Activated CD8-positive, alpha-beta memory T cell treated with anti-CD3 and anti-CD28 coated beads, Interleukin-2, amount 50 U/mL, for 24 hours (primary cell): Measurements from ENCODE around the gene GRIPAP1.
"Not testable (repeated sequence)": the region's sequence is repeated elsewhere in the genome, so short reads cannot be mapped to it uniquely, and the experiment has no call there.

ENCODE experiments used
- DNase-seq: peaks from one replicate; pipeline ENCODE4 v3.0.0-alpha.2; 2020; ENCODE audit errors: extremely low read depth

Gene GRIPAP1

DNA sequence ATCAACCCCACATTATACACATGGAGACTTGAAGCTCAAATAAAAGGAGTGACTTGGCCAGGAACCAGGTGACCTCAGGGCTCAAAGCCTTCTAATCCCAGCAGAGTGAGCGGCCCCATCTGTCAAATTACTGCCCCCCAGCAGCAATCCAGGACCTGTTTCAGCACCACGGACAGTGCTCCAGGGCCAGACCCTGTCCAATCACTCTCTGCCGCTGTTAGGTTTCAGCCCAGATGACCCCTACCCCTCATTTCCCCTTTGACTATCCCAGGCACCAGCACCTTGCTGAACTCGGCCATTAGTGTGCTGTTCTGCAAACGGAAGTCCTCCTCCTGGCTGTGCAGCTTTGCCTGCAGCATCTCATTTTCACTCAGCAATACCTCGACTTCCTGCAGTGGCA, 5.1 kb downstream of the GRIPAP1 start:
- DNase-seq, result no peak

DNA sequence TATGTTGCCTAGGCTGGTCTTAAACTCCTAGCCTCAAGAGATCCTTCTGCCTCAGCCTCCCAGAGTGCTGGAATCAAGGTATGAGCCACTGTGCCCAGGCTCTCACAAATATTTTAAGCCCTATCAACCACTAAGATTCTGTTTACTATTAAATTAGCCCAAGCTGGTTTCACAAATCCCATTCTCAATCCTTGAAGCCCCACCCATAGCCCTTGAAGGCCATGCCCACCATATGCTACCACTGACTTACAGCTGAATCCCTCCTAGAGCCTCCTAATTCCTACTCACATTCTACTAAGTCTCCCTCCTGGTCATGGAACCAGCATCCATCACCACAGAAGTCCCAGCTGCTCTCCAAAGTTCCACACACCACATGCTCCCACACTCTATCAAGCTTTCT, 9.7 kb downstream of the GRIPAP1 start:
- DNase-seq, result no peak

DNA sequence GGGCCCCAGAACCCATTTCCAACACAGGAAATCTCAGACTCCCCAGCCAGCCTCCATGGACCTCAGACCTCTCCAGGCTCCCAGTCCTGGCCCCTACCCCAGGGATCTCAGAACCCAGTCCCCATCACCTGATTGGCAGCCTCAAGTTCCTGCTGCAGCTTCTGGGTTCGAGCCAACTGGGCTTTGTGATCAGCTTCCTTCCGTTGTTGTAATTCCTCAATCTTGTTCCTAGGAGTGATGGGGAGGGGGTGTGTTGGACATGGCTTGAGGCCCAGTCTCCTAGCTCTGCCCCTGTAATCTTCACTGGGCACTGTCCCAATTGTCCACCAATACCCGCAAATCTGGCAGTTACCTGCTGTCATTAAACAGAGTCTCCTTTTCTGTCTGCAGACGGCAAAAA, 12.6 kb downstream of the GRIPAP1 start:
- no peak for DNase-seq

DNA sequence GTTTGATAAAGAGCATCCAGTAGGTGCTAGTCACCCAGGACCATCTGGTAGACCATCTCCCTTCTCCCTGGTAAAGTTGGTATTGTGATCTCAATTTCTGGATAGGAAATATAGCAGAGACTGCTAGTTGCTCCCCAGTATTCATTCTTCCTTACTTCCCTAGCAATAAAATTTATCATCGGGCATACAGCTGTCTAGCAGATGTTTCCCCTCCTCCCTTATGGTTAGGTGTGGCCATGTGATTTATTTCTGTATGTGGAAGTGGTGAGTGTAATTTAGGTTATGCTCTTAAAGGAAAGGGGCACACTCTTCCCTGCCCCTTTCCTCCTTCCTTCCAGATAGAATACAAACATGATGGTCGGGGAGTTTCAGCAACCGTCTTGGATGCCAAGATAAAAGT, 18.2 kb downstream of the GRIPAP1 start:
- no peak for DNase-seq

DNA sequence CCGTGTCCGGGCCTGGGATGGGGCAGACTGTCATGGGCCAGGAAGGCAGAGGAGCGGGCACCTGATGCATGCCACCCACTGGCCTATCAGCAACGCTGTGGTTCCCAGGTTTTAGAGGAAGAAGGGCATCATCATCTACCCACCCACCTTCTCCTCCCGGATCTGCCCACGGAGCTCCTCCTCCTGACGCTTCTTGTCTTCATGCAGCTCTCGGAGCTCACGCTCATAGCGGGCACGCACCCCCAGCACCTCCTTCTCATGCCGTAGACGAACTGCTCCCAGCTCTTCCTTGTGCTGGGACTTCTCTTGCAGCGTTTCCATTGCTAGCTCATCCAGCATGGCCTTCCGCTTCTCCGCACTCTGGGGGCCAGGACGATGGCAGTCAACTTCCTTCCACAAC, 19.0 kb downstream of the GRIPAP1 start:
- no peak for DNase-seq

DNA sequence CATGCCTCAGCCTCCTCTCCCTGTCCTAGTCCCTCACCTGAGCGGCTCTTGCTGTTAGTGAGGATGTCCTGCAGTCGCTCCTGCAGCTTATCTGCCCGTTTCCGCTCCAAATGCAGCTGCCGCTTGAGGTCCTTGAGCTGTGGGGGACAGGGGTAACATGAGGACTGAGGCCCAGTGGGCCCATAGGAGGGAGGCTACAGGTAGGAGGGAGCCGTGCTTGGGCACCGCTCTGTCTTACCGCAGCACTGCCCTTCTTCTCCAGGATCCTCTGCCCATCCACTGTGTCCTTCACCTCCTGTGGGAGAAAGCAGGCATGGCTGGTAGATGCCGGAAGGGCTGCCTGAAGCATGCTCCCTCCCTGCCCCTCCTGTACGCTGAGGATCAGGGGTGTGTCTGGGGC, 20.9 kb downstream of the GRIPAP1 start:
- DNase-seq, result no peak

DNA sequence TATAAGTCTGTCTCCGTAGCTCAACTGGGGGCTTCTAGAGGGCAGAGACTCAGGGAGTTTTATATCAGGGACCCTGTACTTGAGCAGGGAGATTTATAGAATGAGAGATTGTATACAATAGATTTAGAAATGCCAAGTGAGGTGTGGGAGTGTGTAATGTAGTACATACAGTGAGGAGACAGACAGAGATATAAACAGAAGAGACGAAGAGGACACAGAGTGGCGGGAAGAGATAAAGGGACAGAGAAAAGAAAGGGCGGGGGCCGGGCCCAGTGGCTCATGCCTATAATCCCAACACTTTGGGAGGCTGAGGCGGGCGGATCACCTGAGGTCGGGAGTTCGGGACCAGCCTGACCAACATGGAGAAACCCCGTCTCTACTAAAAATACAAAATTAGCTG, 21.7 kb downstream of the GRIPAP1 start:
- DNase-seq, result not testable (repeated sequence)

DNA sequence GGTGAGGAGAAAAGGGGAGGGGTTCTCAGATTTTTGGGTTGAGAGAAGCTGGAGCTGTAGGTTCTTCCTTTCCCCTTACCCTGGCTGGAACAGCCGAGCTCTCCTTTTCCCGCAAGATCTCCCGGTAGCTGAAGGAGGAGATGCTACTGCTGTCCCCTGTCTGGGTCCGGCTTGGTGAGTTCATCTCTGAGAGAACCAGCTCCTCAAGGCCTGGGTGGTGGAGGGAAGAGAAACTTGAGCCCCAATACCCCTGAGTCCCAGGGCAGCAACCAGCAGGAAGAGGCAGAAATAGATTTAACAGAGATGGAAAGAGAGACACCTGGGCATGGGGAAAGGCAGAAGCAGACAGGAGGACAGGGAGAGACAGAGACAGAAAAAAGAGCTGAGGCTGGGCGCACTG, 23.8 kb downstream of the GRIPAP1 start:
- no peak for DNase-seq

DNA sequence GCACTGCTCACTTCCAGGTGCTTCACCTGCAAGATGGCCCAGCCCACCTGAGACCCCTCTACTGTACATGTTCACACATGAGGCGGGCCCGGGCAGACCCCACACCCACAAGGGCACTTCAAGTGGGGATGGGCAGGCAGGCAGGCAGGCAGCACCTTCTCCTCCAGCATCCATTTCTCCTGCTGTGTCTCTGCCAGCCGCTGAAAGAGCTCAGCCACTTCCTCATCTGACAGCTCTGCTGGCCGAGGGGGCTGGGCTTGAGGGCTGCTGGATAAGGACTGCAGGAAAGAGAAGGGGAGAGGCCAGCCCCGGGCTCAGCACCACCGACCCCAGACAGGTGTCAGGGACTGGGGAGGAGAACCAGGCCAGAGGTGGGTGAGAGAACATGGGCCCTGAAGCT, 26.0 kb downstream of the GRIPAP1 start:
- DNase-seq, result no peak

DNA sequence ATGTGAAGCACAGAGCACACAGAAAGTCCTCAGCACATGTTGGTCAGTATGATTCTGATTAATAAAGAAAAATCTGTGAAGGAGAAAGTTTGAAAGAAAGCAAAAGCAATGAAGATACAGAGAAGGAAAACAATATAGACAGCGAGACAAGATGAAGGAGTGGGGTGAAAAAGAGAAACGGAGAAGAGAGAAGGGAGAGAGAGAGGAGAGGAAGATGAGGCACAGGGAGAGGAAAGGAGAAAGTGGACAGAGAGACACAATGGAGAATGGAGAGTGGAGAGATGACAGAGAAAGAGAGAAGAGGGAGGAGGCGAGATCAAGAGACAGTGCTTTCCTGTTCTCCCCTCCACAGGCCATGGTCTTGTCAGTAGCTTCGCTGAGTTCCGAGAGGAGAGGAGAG, 26.5 kb downstream of the GRIPAP1 start:
- no peak for DNase-seq

DNA sequence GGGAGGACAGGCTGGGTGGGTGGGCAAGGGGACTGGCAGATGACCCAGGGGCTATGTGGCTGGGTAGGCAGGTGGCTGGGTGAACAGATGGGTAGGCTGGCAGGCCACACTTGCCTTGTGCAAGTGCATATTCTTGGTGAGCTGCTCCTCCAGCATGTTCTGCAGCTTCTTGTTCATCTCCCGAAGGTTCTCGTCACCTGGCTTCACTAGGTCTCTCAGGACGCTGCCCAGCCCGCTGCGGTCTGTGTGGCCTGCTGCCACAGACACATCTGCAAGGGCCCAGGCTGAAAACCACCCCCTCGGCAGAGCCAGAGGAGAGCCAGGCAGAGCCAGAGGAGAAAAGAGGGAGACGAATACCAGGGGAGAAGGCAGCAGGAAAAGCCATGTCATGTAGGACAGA, 27.0 kb downstream of the GRIPAP1 start:
- DNase-seq, result no peak

DNA sequence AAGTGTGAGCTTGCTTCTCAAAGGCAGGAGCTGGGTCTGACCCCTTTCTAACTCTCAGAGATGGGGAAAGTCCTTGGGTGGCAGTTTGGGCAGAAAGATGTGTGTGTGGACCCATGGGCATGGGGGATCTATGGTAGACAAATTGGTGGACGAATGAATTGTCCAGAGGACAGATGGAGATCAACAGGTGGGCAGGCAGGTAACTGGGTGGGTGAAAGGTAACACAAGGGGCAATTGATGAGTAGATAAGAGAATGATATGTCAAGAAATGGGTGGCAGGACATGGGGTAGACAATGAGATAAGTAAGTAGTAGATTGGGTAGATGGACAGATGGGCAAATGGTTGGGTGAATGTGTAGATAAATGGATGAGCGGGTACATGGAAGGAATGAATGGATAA, 27.5 kb downstream of the GRIPAP1 start:
- no peak for DNase-seq

DNA sequence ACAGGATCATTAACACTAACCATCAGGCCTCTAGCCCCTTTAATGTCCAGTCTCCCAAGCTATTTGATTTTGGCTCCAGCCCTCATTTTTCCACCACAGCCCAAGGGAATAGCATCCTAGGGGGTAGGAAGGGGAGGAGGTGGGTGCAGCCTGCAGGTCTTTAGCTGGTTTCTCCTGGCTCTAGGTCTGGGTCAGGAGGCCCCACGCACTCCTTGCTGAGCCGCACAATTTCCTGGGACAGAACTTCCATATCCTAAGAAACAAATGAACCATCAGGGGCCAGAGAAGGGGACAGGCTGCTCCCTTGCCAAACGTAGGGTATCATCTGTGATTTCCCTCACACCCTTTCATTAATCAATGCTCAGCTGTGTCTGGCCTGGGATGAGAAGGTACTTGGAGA, 28.0 kb downstream of the GRIPAP1 start:
- DNase-seq, result no peak

DNA sequence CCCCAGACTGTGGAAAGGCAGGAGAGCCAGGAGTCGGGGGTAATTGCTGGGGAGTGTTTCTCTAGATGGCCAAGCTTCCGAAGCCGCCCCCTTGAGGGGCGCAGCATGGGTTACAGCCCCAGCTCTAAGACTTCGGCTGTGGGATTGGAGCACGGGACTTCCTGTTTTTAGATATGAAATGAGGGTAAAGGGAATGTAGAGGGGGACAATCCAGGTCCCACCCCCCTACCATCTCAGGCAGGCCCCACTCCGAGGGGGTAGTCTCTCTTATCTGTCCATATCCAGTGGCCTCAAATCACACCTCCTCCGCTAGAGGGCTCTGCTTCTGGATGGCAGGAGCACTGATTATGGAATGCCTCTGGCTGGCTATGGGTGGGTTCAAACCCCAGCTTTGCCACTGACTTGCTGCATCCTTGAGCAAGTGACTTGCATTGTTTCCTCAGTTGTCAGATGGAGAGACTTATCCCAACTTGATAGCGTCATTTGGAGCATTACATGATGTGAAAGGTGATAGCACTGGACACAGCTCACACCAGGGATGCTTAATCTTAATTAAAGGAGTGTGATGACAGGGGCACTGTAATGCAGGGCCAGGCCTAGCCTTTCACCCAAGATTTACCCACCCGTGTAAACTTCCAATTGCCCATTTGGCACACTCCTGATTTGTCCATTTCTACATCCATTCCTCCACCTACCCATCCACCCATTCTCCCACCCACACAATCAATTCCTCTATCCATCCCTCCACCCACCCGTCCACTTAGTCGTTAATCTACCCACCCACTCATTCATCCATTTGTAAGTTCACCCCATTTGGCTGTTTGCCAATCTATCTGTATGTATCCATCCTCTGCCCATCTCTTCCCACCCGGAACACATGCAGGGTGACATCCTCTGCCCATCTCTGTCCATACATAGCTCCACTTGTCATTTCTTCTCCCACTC, 29.6 kb downstream of the GRIPAP1 start:
- no peak for DNase-seq

DNA sequence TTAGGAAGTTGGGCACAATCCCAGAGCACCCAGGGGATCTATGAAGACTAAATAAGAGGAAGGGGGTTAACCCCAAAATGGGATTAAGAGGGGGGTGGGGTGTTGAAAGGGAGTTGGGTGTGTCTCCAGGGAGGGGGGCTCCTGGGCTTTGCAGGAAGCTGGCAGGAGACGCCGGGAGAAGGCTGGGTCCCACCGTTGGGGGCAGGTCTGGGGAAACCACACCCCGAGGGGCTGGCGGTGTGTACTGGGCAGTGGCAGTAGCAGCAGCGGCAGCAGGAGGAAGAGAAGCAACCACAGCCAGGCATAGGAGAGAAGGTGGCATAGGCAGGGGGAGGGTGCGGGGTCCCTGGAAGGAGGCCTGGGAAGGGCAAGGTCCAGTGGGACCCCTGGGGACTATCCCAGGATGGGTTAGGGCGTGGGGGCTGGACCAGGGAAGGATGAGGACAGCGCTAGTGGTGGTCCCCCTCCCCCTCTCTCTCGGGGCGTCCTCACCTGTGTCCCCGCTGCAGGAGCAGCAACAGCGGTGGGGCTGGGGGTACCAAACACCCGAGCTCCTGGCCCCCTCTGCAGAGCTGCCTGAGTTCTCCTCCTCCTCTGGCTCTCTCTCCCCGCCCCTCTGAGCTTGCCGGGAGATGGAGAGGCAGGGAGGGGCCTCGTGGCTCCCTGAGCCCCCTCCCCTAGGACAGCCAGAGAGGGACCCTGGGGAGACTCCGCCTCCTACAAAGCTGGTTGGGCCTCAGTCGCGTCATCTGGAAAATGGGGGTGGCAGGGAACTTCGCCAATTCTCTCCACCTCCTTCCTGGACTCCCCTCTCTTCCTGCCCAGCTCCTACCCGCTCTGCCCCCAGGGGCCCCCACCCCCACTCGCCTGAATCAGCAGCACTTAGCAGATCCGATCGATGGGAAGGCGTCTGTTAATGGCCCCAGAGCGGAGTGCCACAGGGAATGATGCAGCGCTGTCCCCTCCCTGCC, 30.5 kb downstream of the GRIPAP1 start, which contains the start of gene KCND1:
Gene KCND1, minus strand, starts transcription at position 596 of the 971 bp plus-strand sequence. CDS start 1,573 bp downstream, outside the sequence.
- DNase-seq, result no peak

DNA sequence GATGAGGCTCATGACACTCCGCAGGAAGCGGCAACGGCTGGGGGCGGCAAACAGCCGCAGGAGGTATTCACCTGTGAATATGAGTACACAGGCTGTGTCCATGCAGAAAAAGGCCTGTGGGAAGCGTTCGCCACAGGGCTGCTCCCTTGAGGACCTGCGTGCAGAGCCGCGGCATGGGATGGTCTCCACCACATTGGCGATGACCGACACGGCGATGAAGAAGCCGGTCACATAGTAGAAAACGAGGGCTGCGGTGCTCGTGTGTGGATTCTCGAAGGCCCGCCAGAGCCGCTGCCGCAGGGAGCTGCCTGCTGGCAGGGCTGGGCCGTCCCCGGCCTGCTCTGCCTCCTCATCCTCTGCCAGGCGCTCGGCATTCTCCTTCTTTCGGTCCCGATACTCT, 32.6 kb downstream of the GRIPAP1 start:
- DNase-seq, result no peak

DNA sequence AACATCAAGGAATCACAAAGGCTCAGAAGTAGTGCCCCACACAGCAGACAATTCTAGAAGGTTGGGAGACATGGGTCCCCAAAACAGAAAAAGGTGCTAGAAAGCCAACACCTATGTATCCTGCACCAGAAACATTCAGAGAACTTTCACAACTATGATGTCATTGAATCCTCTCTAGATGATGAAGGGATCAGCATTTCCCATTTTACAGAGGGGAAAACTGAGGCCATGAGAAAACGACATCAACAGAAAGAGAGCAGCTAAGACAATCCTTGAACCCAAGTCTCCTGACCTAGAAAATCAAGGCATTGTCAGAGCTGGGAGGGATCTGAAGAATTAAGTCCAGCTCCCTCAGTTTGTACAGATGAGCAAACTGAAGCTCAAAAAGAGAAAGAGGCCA, 33.7 kb downstream of the GRIPAP1 start:
- DNase-seq, result no peak

DNA sequence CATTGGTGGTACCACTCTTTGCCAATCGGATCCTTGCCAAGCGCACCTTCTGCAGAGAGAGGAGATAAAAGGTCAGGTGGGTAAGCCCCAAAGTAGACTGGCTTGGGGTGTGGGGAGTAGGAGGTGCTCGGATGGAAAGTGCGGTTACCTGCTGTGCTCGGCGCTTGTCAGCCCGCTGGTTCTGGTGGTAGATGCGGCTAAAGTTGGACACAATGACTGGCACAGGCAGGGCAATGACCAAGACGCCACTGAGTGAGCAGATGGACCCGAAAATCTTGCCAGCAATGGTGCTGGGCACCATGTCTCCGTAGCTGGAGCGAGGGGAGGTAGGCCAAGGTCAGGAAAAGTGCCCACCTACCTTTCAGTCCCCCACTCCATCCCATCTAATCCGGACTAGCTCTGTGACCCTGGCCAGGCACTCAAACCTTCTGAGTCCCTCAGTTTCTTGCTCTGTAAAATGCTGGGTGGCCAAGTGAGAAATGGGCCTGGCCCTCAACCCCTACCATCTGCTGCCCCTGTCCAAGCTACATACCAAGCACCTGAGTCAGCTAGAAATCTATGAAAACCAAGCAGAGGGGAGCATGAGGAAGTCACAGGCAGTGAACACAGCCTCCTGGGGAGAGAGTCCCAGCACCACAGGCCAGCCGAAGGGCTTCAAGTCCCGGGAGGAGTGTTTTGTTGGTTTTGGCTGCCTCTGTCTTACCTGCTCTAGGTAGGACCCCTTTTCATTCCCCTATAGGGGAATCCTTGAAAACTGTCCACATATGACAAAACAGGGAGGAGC, 35.1 kb downstream of the GRIPAP1 start:
- no peak for DNase-seq

DNA sequence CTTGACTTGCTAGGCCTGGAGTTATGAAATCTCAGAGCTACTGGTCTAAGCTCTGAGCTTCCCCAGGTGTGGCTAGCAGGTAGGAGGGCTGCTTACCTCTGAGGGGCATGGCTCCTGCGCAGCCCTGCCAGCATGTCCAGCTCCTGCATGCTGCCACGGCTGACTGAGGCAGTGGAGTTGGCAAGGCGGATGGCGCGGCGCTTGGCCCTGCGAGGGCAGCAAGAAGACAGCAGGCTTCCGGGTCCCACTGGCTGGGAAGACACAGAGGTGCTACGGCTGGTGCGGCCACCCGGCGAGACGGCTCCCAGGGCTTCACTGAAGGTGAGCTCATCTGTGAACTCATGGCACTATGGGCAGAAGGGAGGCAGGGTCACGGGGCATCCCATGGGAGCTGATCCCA, 36.1 kb downstream of the GRIPAP1 start:
- no peak for DNase-seq

DNA sequence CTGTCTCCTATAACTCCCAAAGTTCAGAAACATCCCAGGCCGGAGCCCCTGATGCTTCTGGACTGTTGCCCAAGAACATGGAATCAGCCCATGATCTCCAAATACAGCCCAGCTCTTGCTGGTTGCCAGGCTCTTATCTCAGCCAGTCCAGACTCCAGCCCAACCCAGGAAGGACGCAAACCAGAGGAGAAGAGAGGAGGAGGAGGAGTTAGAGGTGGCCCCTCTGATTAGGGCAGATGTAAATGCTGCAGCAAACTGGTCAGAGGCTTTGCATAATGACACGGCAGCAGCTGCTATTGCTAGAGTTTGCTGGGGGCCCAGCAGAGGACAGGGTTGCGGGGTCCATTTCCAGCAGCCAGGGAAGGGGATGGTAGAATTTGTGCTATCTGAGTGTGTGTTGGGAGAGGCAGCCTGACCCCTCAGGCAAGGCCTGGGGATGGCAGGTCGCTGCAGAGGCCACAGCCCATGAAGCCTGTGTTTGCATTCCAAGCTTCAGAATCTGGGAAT, 40.4 kb downstream of the GRIPAP1 start:
- DNase-seq, result no peak

DNA sequence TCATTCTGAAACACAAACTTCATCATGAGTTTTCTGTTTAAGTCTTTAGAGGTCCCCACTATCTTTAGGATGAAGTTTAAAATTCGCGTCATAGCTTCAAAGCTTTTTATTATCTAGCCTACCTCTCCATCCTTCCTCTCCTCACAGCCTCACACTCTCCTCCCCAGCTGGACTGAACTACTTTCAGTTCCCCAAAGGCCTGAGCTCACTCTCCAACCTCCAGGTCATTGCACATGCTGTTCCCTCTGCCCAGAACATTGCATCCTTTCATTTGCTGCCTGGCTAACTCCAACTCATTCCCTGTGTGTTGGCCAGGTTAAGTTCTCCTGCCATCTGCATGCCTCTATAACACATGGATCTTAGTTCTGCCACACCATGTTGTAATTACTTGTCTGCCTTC, 41.8 kb downstream of the GRIPAP1 start:
- DNase-seq, result no peak
